ENCODE data around the gene GRB7.

GRB7 gene

GRCh38 chr17:39767147-39767546, 29.4 kb downstream of the GRB7 start:
- Histone ChIP-seq H3K27me3 (ENCODE audit: insufficient read depth, low read length) (no peaks in the 10 kb centered on the region), H3K9ac (ENCODE audit: low read depth, low read length) (no peak overlapping the region), H3K4me1 (ENCODE audit: insufficient read depth, low read length) (no peaks in the 10 kb centered on the region), H3K9me3 (ENCODE audit: insufficient read depth, low read depth, low read length) (no peaks in the 10 kb centered on the region), H3K36me3 (ENCODE audit: insufficient read depth, low read depth, low read length) (no peaks in the 10 kb centered on the region), H3K27ac (ENCODE audit: low read length) (no peak overlapping the region), H3K4me3 (ENCODE audit: low read length) (no peak overlapping the region)

GRCh38 chr17:39769974-39770587, 32.3 kb downstream of the GRB7 start:
- no peak overlapping the region for H3K27ac ChIP-seq (ENCODE audit: low read length)
- H3K4me1 ChIP-seq (ENCODE audit: insufficient read depth, low read length) = no peaks in the 10 kb centered on the region
- no peak overlapping the region for H3K4me3 ChIP-seq (ENCODE audit: low read length)
- H3K9ac ChIP-seq (ENCODE audit: low read depth, low read length) = no peak overlapping the region
- no peaks in the 10 kb centered on the region for H3K27me3 ChIP-seq (ENCODE audit: insufficient read depth, low read length)
- no peaks in the 10 kb centered on the region for H3K36me3 ChIP-seq (ENCODE audit: insufficient read depth, low read depth, low read length)
- no peaks in the 10 kb centered on the region for H3K9me3 ChIP-seq (ENCODE audit: insufficient read depth, low read depth, low read length)

- H3K27me3 ChIP-seq (ENCODE audit: insufficient read depth, low read length) = no peaks in the 10 kb centered on the region
- H3K9ac ChIP-seq (ENCODE audit: low read depth, low read length) = no peak overlapping the region
- H3K27ac ChIP-seq (ENCODE audit: low read length) = no peak overlapping the region
Measured at GRCh38 chr17:39772415-39772814, 34.7 kb downstream of the GRB7 start.

GRCh38 chr17:39772987-39773934, 35.5 kb downstream of the GRB7 start:
- no peaks in the 10 kb centered on the region for H3K27me3 ChIP-seq (ENCODE audit: insufficient read depth, low read length)
- no peak overlapping the region for H3K4me3 ChIP-seq (ENCODE audit: low read length)
- no peaks in the 10 kb centered on the region for H3K9me3 ChIP-seq (ENCODE audit: insufficient read depth, low read depth, low read length)
- H3K9ac ChIP-seq (ENCODE audit: low read depth, low read length) = no peak overlapping the region
- no peaks in the 10 kb centered on the region for H3K36me3 ChIP-seq (ENCODE audit: insufficient read depth, low read depth, low read length)
- no peak overlapping the region for H3K27ac ChIP-seq (ENCODE audit: low read length)
- no peaks in the 10 kb centered on the region for H3K4me1 ChIP-seq (ENCODE audit: insufficient read depth, low read length)

More at GRCh38 chr17:39772415-39772814, 34.7 kb downstream of the GRB7 start:
- Histone ChIP-seq H3K36me3 (ENCODE audit: insufficient read depth, low read depth, low read length) (no peaks in the 10 kb centered on the region), H3K4me1 (ENCODE audit: insufficient read depth, low read length) (no peaks in the 10 kb centered on the region), H3K4me3 (ENCODE audit: low read length) (no peak overlapping the region), H3K9me3 (ENCODE audit: insufficient read depth, low read depth, low read length) (no peaks in the 10 kb centered on the region)

- no peaks in the 10 kb centered on the region for H3K4me1 ChIP-seq (ENCODE audit: insufficient read depth, low read length)
- no peaks in the 10 kb centered on the region for H3K27me3 ChIP-seq (ENCODE audit: insufficient read depth, low read length)
- H3K9ac ChIP-seq (ENCODE audit: low read depth, low read length) = no peak overlapping the region
- no peaks in the 10 kb centered on the region for H3K36me3 ChIP-seq (ENCODE audit: insufficient read depth, low read depth, low read length)
- no peak overlapping the region for H3K4me3 ChIP-seq (ENCODE audit: low read length)
- no peak overlapping the region for H3K27ac ChIP-seq (ENCODE audit: low read length)
- H3K9me3 ChIP-seq (ENCODE audit: insufficient read depth, low read depth, low read length) = no peaks in the 10 kb centered on the region
Measured at GRCh38 chr17:39774047-39774446, 36.3 kb downstream of the GRB7 start.

- H3K27ac ChIP-seq (ENCODE audit: low read length) = no peak overlapping the region
- H3K4me3 ChIP-seq (ENCODE audit: low read length) = no peak overlapping the region
- no peaks in the 10 kb centered on the region for H3K9me3 ChIP-seq (ENCODE audit: insufficient read depth, low read depth, low read length)
- H3K9ac ChIP-seq (ENCODE audit: low read depth, low read length) = no peak overlapping the region
- H3K36me3 ChIP-seq (ENCODE audit: insufficient read depth, low read depth, low read length) = no peaks in the 10 kb centered on the region
- no peaks in the 10 kb centered on the region for H3K4me1 ChIP-seq (ENCODE audit: insufficient read depth, low read length)
- no peaks in the 10 kb centered on the region for H3K27me3 ChIP-seq (ENCODE audit: insufficient read depth, low read length)
Measured at GRCh38 chr17:39775031-39775430, 37.3 kb downstream of the GRB7 start.

- Histone ChIP-seq H3K27me3 (ENCODE audit: insufficient read depth, low read length) (no peaks in the 10 kb centered on the region), H3K27ac (ENCODE audit: low read length) (no peak overlapping the region), H3K36me3 (ENCODE audit: insufficient read depth, low read depth, low read length) (no peaks in the 10 kb centered on the region), H3K4me1 (ENCODE audit: insufficient read depth, low read length) (no peaks in the 10 kb centered on the region), H3K9ac (ENCODE audit: low read depth, low read length) (no peak overlapping the region), H3K9me3 (ENCODE audit: insufficient read depth, low read depth, low read length) (no peaks in the 10 kb centered on the region), H3K4me3 (ENCODE audit: low read length) (no peak overlapping the region)
Measured at GRCh38 chr17:39776252-39776651, 38.5 kb downstream of the GRB7 start.

- no peak overlapping the region for H3K9ac ChIP-seq (ENCODE audit: low read depth, low read length)
- H3K4me3 ChIP-seq (ENCODE audit: low read length) = no peak overlapping the region
- no peaks in the 10 kb centered on the region for H3K9me3 ChIP-seq (ENCODE audit: insufficient read depth, low read depth, low read length)
- H3K36me3 ChIP-seq (ENCODE audit: insufficient read depth, low read depth, low read length) = no peaks in the 10 kb centered on the region
- H3K27me3 ChIP-seq (ENCODE audit: insufficient read depth, low read length) = no peaks in the 10 kb centered on the region
- H3K27ac ChIP-seq (ENCODE audit: low read length) = no peak overlapping the region
- H3K4me1 ChIP-seq (ENCODE audit: insufficient read depth, low read length) = no peaks in the 10 kb centered on the region
Measured at GRCh38 chr17:39777534-39778365, 40.0 kb downstream of the GRB7 start.

- Histone ChIP-seq H3K36me3 (ENCODE audit: insufficient read depth, low read depth, low read length) (no peaks in the 10 kb centered on the region), H3K4me1 (ENCODE audit: insufficient read depth, low read length) (no peaks in the 10 kb centered on the region), H3K9me3 (ENCODE audit: insufficient read depth, low read depth, low read length) (no peaks in the 10 kb centered on the region), H3K27me3 (ENCODE audit: insufficient read depth, low read length) (no peaks in the 10 kb centered on the region), H3K4me3 (ENCODE audit: low read length) (no peak overlapping the region), H3K27ac (ENCODE audit: low read length) (no peak overlapping the region), H3K9ac (ENCODE audit: low read depth, low read length) (no peak overlapping the region)
Measured at GRCh38 chr17:39781031-39781860, 43.5 kb downstream of the GRB7 start.

GRCh38 chr17:39781861-39782213, 44.1 kb downstream of the GRB7 start:
- Histone ChIP-seq H3K9me3 (ENCODE audit: insufficient read depth, low read depth, low read length) (no peaks in the 10 kb centered on the region), H3K36me3 (ENCODE audit: insufficient read depth, low read depth, low read length) (no peaks in the 10 kb centered on the region), H3K4me1 (ENCODE audit: insufficient read depth, low read length) (no peaks in the 10 kb centered on the region), H3K27ac (ENCODE audit: low read length) (no peak overlapping the region), H3K9ac (ENCODE audit: low read depth, low read length) (no peak overlapping the region), H3K27me3 (ENCODE audit: insufficient read depth, low read length) (no peaks in the 10 kb centered on the region), H3K4me3 (ENCODE audit: low read length) (no peak overlapping the region)

GRCh38 chr17:39782481-39782880, 44.7 kb downstream of the GRB7 start:
- Histone ChIP-seq H3K4me1 (ENCODE audit: insufficient read depth, low read length) (no peaks in the 10 kb centered on the region), H3K27me3 (ENCODE audit: insufficient read depth, low read length) (no peaks in the 10 kb centered on the region), H3K4me3 (ENCODE audit: low read length) (no peak overlapping the region), H3K27ac (ENCODE audit: low read length) (no peak overlapping the region), H3K36me3 (ENCODE audit: insufficient read depth, low read depth, low read length) (no peaks in the 10 kb centered on the region), H3K9ac (ENCODE audit: low read depth, low read length) (no peak overlapping the region), H3K9me3 (ENCODE audit: insufficient read depth, low read depth, low read length) (no peaks in the 10 kb centered on the region)

Data from iPS-20b (cell line).